HG03280 (cell line): ENCODE measurements around the gene DOHH.

Experiments used
- ATAC-seq: cut with Tn5 transposase; IDR thresholded peaks from one replicate; pipeline ENCODE4 v1.9.1; 2021; ENCODE audit warnings: mild to moderate bottlenecking, moderate library complexity; ENCODE audit not compliant: unreplicated experiment

DOHH gene

GRCh38 chr19:3443840-3444694, 56.4 kb downstream of the DOHH start:
- ATAC-seq, result no peak

DNA sequence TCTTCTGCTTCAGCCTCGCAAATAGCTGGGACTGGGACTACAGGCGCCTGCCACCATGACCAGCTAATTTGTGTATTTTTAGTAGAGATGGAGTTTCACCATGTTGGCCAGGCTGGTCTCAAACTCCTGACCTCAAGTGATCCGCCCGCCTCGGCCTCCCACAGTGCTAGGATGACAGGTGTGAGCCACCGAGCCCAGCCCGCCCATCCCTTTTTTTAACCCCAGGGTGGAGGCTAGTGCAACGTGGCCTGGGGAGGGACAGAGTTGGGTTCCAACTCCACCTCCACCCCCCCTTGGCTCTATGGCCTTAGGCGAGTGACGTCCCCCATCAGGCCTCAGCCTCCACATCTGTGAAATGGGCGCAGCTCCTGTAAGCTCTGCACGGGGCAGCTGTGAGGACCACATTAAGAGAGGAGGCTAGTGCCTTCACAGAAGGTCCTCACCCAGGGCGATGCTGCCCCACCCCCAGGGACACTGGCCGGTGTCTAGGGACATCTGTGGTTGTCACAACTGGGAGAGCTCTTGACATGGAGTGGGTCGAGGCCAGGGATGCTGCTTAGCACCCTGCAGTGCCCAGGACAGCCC, 57.9 kb downstream of the DOHH start:
- ATAC-seq, result no peak

GRCh38 chr19:3441986-3442329, 58.5 kb downstream of the DOHH start:
- no peak for ATAC-seq

DNA sequence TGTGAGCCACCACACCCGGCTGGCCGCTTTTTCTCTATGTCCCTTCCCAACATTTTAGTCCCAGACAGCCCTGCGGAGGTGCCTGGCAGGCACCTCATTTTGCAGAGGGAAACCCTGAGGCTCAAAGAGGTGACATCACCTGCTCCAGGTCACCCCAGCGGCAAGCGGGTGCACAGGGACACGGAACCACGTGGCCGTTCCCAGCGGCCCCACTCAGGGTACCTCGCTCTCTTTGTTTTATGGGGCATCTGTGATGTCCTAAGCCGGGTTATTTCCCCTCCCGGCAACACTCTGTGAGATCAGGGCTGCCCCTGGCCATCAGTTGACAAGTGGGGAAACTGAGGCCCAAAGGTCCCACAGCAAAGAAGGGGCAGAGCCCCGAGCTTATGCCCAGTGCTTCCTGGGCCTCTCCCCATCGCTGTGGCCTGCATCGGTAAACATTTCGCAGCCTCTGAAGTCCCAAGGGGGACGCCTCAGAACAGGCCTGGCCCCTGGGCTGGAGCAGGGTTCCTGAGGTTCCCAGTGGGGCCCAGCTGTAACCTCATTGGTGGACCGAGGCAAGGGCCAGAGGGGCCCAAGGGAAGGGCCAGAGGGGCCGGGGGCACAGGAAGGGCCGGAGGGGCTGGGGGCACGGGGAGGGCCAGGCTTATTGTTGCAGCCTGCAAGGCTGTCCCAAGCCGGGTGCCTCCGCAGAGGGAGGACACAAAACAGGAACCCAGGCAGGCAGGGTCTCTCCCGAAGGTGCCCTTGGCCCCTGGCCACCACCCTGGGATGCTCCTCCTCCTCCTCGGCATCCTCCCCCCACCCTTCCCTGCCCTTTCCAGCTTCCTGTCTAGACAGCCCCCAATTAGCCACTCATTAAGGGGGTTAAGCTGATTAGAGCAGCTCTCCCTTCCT, 59.1 kb downstream of the DOHH start:
- ATAC-seq, result no peak
